ENCODE results near the gene VDAC1. TPM values are rescaled to one million over a fixed set of nuclear protein-coding genes. Genes with fewer than 3 reads are reported as not detected.

The VDAC1 gene
- total and polyA plus RNA-seq, 10 of the 15 experiments (the other 5 are each of a cell fraction or from before 2014, with no cell fraction given) = 245 to 488 (median 349) TPM

DNA sequence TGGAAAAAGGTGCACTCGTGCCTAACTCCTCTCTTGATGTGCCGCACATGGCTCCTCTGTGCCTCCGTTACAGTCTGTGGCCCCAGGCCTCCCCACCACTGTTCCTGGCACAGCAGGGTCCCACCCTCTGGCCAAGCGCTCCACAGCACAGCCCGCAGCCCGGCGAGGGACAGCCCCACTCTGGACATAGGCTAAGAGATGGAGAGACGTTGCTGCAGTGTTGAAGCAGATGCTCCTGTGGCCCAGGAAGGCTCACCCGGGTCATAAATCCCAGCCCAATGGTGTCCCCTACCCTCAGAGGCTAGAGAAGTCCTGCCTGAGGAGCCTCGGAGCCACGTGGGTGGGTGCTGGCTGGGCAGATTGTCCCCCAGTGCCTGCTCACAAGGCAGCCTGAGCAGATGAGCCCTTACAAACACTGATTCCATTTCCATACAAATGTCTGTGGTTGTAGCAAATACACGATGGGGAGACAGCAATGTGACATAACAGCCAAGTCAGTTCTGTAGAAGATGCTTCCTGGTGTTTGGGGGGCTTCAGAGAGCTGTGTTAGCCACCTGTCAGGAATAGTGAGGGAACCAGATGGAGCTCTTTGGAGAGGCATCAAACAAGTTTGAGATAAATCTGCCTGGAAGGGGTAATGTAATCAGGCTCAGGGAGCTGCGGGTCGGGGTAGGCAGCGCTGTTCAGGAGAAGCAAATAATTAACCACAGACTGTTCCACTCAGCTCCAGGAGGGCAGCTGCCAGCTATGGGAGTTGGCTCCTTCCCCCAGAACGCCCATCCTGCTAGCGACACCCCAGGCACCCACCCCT, 78.1 kb downstream of the VDAC1 start:
- TF ChIP-seq, protein P1, sequence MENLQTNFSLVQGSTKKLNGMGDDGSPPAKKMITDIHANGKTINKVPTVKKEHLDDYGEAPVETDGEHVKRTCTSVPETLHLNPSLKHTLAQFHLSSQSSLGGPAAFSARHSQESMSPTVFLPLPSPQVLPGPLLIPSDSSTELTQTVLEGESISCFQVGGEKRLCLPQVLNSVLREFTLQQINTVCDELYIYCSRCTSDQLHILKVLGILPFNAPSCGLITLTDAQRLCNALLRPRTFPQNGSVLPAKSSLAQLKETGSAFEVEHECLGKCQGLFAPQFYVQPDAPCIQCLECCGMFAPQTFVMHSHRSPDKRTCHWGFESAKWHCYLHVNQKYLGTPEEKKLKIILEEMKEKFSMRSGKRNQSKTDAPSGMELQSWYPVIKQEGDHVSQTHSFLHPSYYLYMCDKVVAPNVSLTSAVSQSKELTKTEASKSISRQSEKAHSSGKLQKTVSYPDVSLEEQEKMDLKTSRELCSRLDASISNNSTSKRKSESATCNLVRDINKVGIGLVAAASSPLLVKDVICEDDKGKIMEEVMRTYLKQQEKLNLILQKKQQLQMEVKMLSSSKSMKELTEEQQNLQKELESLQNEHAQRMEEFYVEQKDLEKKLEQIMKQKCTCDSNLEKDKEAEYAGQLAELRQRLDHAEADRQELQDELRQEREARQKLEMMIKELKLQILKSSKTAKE (IDR thresholded peaks at IDR 0.05; ENCODE audit: low read depth, poor library complexity, severe bottlenecking) = no peak
- TF ChIP-seq USF2 (IDR thresholded peaks at IDR 0.05; ENCODE audit: borderline replicate concordance, low read depth, low read length) = no peak
- in situ Hi-C loops (cut with MboI) = no loop called here
- ChIA-PET POLR2A (no interaction called here), CTCF (interaction anchor here (1.7 kb wide), 1 partner anchor 19 kb away, joined by 5 read pairs; no protein-coding TSS in a partner anchor), SMC1A (ENCODE audit: uncharacterized antibody, unreplicated experiment) (interaction anchor here (1.1 kb wide), 1 partner anchor 18 kb away, joined by 4 read pairs; no protein-coding TSS in a partner anchor), RAD21 (ENCODE audit: unreplicated experiment) (interaction anchor here (0.5 kb wide), 1 partner anchor 194 kb away, joined by 3 read pairs; no protein-coding TSS in a partner anchor)
- DNase-seq (ENCODE audit: low read depth, low spot score) (no peak), FAIRE-seq (no peak), ATAC-seq (no peak)
- BruUV-seq (replicated peaks) = no TSS peak
- Histone ChIP-seq H3K4me2 (ENCODE audit: control insufficient read depth, insufficient read depth) (no peak overlapping the region), H2AFZ (ENCODE audit: control insufficient read depth, low read depth, low read length) (no peak overlapping the region), H3K9me3 (replicated peaks; ENCODE audit: control insufficient read depth, insufficient read depth, low read length) (no peaks in the 10 kb centered on the region), H3K27ac (ENCODE audit: control insufficient read depth, insufficient read depth) (no peak overlapping the region), H3K4me1 (ENCODE audit: control insufficient read depth, insufficient read depth, low read length) (peaks cover 30% of the 10 kb centered on the region), H3K27me3 (replicated peaks in 1 of 2; ENCODE audit: control insufficient read depth in 2 of 2, insufficient read depth in 2 of 2, low read length in 1 of 2) (no peaks in the 10 kb centered on the region), H3K79me2 (ENCODE audit: control insufficient read depth, insufficient read depth, low read length) (no peaks in the 10 kb centered on the region), H3K4me3 (no peak overlapping the region), H4K20me1 (ENCODE audit: control insufficient read depth, insufficient read depth) (no peaks in the 10 kb centered on the region), H3K9ac (ENCODE audit: control insufficient read depth, insufficient read depth, low read length) (no peak overlapping the region), H3K36me3 (ENCODE audit: control insufficient read depth in 2 of 2, insufficient read depth in 2 of 2, low read length in 1 of 2) (no peaks in the 10 kb centered on the region)
- 86% methylated on average over 17 of the region's 17 CpGs for WGBS (ENCODE audit: insufficient coverage, insufficient replicate concordance, low lambda C conversion rate, missing lambda C conversion rate)
- intact Hi-C loops (cut with micrococcal nuclease; ENCODE audit: unreplicated experiment) = no loop called here
